SK-N-SH treated with all-trans-retinoic acid at 6 μM for 48 hours (cell line): ENCODE data around the gene KRTAP12-3.
"Not testable (repeated sequence)": the region's sequence is repeated elsewhere in the genome, so short reads cannot be mapped to it uniquely, and the experiment has no call there.

Experiments used
- ATAC-seq: fragments of 200-7000 bp; cut with Tn5 transposase; 3 replicates; pipeline ENCODE4 v1.9.1; 2020; ENCODE audit warnings: mild to moderate bottlenecking, moderate library complexity
- ARNTL ChIP-seq: fragments of 450-650 bp; formaldehyde crosslinking; IDR thresholded peaks from 2 replicates; pipeline ENCODE4 v1.5.0; 2020; ENCODE audit warnings: low read depth, mild to moderate bottlenecking, moderate library complexity, borderline replicate concordance
- CSDC2 ChIP-seq: fragments of 250-450 bp; sonication (Bioruptor Pico); IDR thresholded peaks from 2 replicates; pipeline ENCODE4 v1.5.0; 2020; ENCODE audit warnings: mild to moderate bottlenecking, moderate library complexity
- ESRRG ChIP-seq: fragments of 250-450 bp; sonication (Bioruptor Pico); IDR thresholded peaks from 2 replicates; pipeline ENCODE4 v1.6.1; 2021; ENCODE audit warnings: mild to moderate bottlenecking
- GLIS3 ChIP-seq: fragments of 250-450 bp; sonication (Bioruptor Pico); IDR thresholded peaks from 2 replicates; pipeline ENCODE4 v1.5.0; 2020; ENCODE audit warnings: mild to moderate bottlenecking, moderate library complexity
- ISL1 ChIP-seq: fragments of 250-450 bp; sonication (Bioruptor Pico); IDR thresholded peaks from 2 replicates; pipeline ENCODE4 v2.1.2; 2022; ENCODE audit warnings: mild to moderate bottlenecking, moderate library complexity
- OSR1 ChIP-seq: fragments of 250-450 bp; sonication (Bioruptor Pico); IDR thresholded peaks from 2 replicates; pipeline ENCODE4 v1.8.0; 2022; ENCODE audit warnings: moderate library complexity, mild to moderate bottlenecking, inconsistent platforms
- PPARA ChIP-seq: fragments of 250-450 bp; sonication (Bioruptor Pico); IDR thresholded peaks from 2 replicates; pipeline ENCODE4 v1.5.0; 2020; ENCODE audit warnings: mild to moderate bottlenecking, borderline replicate concordance
- RARB ChIP-seq: fragments of 250-450 bp; sonication (Bioruptor Pico); IDR thresholded peaks from 2 replicates; pipeline ENCODE4 v1.8.0; 2021; ENCODE audit warnings: mild to moderate bottlenecking, moderate library complexity
- TOX ChIP-seq: fragments of 250-450 bp; sonication (Bioruptor Pico); IDR thresholded peaks from 2 replicates; pipeline ENCODE4 v1.8.0; 2021; ENCODE audit warnings: mild to moderate bottlenecking, moderate library complexity, borderline replicate concordance
- ZC3H10 ChIP-seq: fragments of 250-450 bp; sonication (Bioruptor Pico); IDR thresholded peaks from 2 replicates; pipeline ENCODE4 v1.5.1; 2021; ENCODE audit warnings: mild to moderate bottlenecking, moderate library complexity
- ZFP3 ChIP-seq: fragments of 250-450 bp; sonication (Bioruptor Pico); IDR thresholded peaks from 2 replicates; pipeline ENCODE4 v1.5.0; 2020; ENCODE audit warnings: mild to moderate bottlenecking, moderate library complexity
- ZNF565 ChIP-seq: fragments of 450-650 bp; formaldehyde crosslinking; conservative IDR thresholded peaks from 2 replicates; pipeline ENCODE4 v1.5.0; 2020; ENCODE audit warnings: low read depth, mild to moderate bottlenecking, moderate library complexity
- ZNF70 ChIP-seq: fragments of 450-650 bp; formaldehyde crosslinking; IDR thresholded peaks from 2 replicates; pipeline ENCODE4 v1.5.0; 2020; ENCODE audit warnings: mild to moderate bottlenecking, moderate library complexity
- ZNF8 ChIP-seq: fragments of 450-650 bp; formaldehyde crosslinking; IDR thresholded peaks from 2 replicates; pipeline ENCODE4 v1.5.0; 2020; ENCODE audit warnings: mild to moderate bottlenecking, moderate library complexity
- TF ChIP-seq, protein P1 (sequence below): fragments of 250-450 bp; sonication (Bioruptor Pico); IDR thresholded peaks from 2 replicates; pipeline ENCODE4 v1.5.0; 2020; ENCODE audit warnings: mild to moderate bottlenecking, moderate library complexity
- TF ChIP-seq, protein P2 (sequence below): fragments of 250-450 bp; sonication (Bioruptor Pico); IDR thresholded peaks from 2 replicates; pipeline ENCODE4 v1.5.1; 2021; ENCODE audit warnings: mild to moderate bottlenecking, moderate library complexity
- TF ChIP-seq, protein P3 (sequence below): fragments of 250-450 bp; sonication (Bioruptor Pico); IDR thresholded peaks from 2 replicates; pipeline ENCODE4 v1.5.1; 2020; ENCODE audit warnings: low read depth, mild to moderate bottlenecking, moderate library complexity
- TF ChIP-seq, protein P4 (sequence below): fragments of 250-450 bp; sonication (Bioruptor Pico); IDR thresholded peaks from 2 replicates; pipeline ENCODE4 v1.8.0; 2020; ENCODE audit warnings: mild to moderate bottlenecking, moderate library complexity, borderline replicate concordance
- TF ChIP-seq, protein P5 (sequence below): fragments of 250-450 bp; sonication (Bioruptor Pico); IDR thresholded peaks from 2 replicates; pipeline ENCODE4 v1.8.0; 2021; ENCODE audit warnings: low read depth, mild to moderate bottlenecking, moderate library complexity, borderline replicate concordance

The KRTAP12-3 gene

DNA sequence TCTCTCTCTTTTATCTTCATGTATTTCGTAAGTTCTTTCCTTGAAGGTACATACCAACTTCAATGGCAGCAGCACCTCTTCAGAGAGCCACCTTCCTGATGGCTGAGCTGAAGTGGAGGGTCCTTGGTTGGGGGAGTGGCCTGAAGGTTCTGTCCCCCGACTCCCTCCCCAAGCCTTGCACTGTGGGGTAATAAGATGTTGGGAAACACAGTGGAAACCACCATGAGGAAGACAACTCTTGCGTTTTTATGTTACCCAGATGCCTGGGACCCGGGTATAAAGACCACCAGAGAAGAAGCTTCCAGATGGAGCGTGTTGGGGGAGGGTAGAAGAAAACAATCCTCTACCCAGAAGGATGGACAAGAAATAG lies 794 bp downstream of the KRTAP12-3 start:
- ATAC-seq, result no peak
- TF ChIP-seq CSDC2 (CRISPR knock-in tag) (no peak), ZNF8 (CRISPR knock-in tag) (no peak), ZC3H10 (no peak), ZFP3 (CRISPR knock-in tag) (no peak), RARB (no peak), PPARA (CRISPR knock-in tag) (no peak), ZNF565 (CRISPR knock-in tag) (no peak), TOX (CRISPR knock-in tag) (no peak), ARNTL (CRISPR knock-in tag) (no peak)
- TF ChIP-seq, protein P1, sequence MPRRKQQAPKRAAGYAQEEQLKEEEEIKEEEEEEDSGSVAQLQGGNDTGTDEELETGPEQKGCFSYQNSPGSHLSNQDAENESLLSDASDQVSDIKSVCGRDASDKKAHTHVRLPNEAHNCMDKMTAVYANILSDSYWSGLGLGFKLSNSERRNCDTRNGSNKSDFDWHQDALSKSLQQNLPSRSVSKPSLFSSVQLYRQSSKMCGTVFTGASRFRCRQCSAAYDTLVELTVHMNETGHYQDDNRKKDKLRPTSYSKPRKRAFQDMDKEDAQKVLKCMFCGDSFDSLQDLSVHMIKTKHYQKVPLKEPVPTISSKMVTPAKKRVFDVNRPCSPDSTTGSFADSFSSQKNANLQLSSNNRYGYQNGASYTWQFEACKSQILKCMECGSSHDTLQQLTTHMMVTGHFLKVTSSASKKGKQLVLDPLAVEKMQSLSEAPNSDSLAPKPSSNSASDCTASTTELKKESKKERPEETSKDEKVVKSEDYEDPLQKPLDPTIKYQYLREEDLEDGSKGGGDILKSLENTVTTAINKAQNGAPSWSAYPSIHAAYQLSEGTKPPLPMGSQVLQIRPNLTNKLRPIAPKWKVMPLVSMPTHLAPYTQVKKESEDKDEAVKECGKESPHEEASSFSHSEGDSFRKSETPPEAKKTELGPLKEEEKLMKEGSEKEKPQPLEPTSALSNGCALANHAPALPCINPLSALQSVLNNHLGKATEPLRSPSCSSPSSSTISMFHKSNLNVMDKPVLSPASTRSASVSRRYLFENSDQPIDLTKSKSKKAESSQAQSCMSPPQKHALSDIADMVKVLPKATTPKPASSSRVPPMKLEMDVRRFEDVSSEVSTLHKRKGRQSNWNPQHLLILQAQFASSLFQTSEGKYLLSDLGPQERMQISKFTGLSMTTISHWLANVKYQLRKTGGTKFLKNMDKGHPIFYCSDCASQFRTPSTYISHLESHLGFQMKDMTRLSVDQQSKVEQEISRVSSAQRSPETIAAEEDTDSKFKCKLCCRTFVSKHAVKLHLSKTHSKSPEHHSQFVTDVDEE (CRISPR knock-in tag), result no peak
- TF ChIP-seq, protein P2, sequence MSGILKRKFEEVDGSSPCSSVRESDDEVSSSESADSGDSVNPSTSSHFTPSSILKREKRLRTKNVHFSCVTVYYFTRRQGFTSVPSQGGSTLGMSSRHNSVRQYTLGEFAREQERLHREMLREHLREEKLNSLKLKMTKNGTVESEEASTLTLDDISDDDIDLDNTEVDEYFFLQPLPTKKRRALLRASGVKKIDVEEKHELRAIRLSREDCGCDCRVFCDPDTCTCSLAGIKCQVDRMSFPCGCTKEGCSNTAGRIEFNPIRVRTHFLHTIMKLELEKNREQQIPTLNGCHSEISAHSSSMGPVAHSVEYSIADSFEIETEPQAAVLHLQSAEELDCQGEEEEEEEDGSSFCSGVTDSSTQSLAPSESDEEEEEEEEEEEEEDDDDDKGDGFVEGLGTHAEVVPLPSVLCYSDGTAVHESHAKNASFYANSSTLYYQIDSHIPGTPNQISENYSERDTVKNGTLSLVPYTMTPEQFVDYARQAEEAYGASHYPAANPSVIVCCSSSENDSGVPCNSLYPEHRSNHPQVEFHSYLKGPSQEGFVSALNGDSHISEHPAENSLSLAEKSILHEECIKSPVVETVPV (CRISPR knock-in tag), result no peak
- TF ChIP-seq, protein P3, sequence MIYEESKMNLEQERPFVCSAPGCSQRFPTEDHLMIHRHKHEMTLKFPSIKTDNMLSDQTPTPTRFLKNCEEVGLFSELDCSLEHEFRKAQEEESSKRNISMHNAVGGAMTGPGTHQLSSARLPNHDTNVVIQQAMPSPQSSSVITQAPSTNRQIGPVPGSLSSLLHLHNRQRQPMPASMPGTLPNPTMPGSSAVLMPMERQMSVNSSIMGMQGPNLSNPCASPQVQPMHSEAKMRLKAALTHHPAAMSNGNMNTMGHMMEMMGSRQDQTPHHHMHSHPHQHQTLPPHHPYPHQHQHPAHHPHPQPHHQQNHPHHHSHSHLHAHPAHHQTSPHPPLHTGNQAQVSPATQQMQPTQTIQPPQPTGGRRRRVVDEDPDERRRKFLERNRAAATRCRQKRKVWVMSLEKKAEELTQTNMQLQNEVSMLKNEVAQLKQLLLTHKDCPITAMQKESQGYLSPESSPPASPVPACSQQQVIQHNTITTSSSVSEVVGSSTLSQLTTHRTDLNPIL (CRISPR knock-in tag), result no peak

DNA sequence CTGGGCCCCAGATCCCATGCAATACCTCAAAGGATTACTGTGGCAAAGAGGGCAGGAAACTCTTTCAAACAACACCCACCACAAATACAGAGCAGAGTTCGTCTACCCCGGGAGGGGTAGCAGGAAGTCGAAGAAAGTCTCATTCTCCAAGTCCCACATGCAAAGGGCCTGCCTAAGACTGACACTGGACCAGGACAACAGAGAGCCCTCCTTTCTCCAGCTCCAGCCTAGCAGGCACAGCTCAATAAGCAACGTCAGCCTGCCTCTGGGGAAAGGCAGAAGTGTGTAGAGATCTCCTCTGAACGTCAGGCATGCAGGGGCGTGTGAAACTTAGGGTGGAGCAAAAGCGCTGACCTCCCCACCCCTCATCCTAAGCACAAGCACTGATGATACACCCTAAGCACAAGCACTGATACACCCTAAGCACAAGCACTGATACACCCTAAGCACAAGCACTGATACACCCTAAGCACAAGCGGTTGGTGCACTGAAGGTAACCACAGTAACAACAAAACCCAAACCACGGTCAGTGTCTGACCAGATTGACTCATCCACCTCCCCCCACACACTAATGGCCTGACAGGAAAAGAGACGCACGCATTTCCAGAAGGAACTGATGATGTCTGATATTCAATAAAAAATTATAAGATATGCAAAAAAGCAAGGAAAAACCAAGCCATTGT lies 1.3 kb downstream of the KRTAP12-3 start:
- TF ChIP-seq, protein P3 (CRISPR knock-in tag), result no peak
- TF ChIP-seq ARNTL (CRISPR knock-in tag), result no peak
- no peak for TF ChIP-seq GLIS3 (CRISPR knock-in tag)
- TF ChIP-seq ZNF565 (CRISPR knock-in tag), result no peak
- TF ChIP-seq CSDC2 (CRISPR knock-in tag), result no peak
- TF ChIP-seq RARB, result no peak
- no peak for TF ChIP-seq ZFP3 (CRISPR knock-in tag)
- no peak for TF ChIP-seq ZNF70 (CRISPR knock-in tag)
- no peak for TF ChIP-seq TOX (CRISPR knock-in tag)
- TF ChIP-seq, protein P2 (CRISPR knock-in tag), result no peak
- no peak for ATAC-seq

DNA sequence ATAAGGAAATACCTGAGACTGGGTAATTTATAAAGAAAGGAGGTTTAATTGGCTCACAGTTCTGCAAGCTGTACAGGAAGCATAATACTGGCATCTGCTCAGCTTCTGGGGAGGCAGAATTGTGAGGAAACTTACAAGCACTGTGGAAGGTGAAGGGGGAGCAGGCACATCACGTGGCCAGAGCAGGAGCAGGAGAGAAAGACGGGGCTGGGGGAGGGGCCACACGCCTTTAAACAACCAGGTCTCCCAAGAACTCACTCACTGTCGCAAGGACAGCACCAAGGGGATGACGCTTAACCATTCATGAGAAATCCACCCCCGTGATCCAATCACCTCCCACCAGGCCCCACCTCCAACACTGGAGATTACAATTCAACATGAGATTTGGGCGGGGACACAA lies 3.8 kb downstream of the KRTAP12-3 start:
- not testable (repeated sequence) for ATAC-seq

DNA sequence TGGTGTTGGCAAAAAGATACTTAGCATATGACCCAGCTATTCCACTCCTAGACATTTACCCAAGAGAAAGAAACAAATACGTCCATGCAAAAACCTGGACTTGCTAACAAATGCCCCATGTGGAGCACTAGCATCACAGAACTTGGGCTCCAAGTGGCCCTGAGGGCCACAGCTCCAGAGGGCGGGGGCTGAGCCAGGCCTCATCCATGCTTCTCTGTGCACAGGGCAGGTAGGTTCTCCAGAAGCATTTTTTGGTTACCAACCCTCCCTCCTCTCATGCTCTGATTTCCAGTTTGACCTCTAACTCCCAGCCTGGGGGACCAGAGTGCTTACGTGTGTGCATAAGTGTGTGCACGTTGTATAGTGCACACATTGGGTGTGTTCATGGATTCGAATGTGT lies 7.0 kb downstream of the KRTAP12-3 start:
- ATAC-seq, result no peak
- TF ChIP-seq, protein P4, sequence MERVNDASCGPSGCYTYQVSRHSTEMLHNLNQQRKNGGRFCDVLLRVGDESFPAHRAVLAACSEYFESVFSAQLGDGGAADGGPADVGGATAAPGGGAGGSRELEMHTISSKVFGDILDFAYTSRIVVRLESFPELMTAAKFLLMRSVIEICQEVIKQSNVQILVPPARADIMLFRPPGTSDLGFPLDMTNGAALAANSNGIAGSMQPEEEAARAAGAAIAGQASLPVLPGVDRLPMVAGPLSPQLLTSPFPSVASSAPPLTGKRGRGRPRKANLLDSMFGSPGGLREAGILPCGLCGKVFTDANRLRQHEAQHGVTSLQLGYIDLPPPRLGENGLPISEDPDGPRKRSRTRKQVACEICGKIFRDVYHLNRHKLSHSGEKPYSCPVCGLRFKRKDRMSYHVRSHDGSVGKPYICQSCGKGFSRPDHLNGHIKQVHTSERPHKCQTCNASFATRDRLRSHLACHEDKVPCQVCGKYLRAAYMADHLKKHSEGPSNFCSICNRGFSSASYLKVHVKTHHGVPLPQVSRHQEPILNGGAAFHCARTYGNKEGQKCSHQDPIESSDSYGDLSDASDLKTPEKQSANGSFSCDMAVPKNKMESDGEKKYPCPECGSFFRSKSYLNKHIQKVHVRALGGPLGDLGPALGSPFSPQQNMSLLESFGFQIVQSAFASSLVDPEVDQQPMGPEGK (CRISPR knock-in tag), result no peak
- TF ChIP-seq ESRRG (no peak), ARNTL (CRISPR knock-in tag) (no peak), ZFP3 (CRISPR knock-in tag) (no peak), OSR1 (CRISPR knock-in tag) (no peak), ZNF565 (CRISPR knock-in tag) (no peak), ISL1 (no peak), ZC3H10 (no peak)
- TF ChIP-seq, protein P5, sequence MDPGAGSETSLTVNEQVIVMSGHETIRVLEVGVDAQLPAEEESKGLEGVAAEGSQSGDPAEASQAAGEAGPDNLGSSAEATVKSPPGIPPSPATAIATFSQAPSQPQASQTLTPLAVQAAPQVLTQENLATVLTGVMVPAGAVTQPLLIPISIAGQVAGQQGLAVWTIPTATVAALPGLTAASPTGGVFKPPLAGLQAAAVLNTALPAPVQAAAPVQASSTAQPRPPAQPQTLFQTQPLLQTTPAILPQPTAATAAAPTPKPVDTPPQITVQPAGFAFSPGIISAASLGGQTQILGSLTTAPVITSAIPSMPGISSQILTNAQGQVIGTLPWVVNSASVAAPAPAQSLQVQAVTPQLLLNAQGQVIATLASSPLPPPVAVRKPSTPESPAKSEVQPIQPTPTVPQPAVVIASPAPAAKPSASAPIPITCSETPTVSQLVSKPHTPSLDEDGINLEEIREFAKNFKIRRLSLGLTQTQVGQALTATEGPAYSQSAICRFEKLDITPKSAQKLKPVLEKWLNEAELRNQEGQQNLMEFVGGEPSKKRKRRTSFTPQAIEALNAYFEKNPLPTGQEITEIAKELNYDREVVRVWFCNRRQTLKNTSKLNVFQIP (CRISPR knock-in tag), result no peak
